Natural killer cell (primary cell): ENCODE measurements around the gene IFNL1. TPM values are rescaled to one million over a fixed set of nuclear protein-coding genes. Genes with fewer than 3 reads are reported as not detected.
A peak's percentile ranks its signal among the peaks of the same experiment; 100 is the strongest.

Experiments
- ATAC-seq, 3 donors: fragments of 150-1000 bp in 2 of 3; fragments of 200-7000 bp in 1 of 3; cut with Tn5 transposase; 1 replicate in 1 of 3; 2 replicates in 2 of 3; pipeline ENCODE4 v1.10.0; 2021; ENCODE audit warnings: mild to moderate bottlenecking in 2 of 3, moderate library complexity in 2 of 3
- DNase-seq, 2 donors: peaks; one replicate each; pipeline versions ENCODE4 v3.0.0 to v3.0.0-alpha.2; 2013 to 2021; ENCODE audit warnings: mixed read lengths in 1 of 2
- H3K27ac ChIP-seq: one replicate; pipeline ENCODE4 v1.5.1; 2013; ENCODE audit warnings: mild to moderate bottlenecking, low read length
- H3K27me3 ChIP-seq: one replicate; pipeline ENCODE4 v1.6.1; 2013; ENCODE audit warnings: low read length; ENCODE audit not compliant: control insufficient read depth, insufficient read depth
- H3K36me3 ChIP-seq: one replicate; pipeline ENCODE4 v1.6.1; 2013; ENCODE audit warnings: low read length; ENCODE audit not compliant: control insufficient read depth, insufficient read depth
- H3K4me1 ChIP-seq: one replicate; pipeline ENCODE4 v1.6.1; 2013; ENCODE audit warnings: low read length; ENCODE audit not compliant: control insufficient read depth, insufficient read depth
- H3K4me3 ChIP-seq: one replicate; pipeline ENCODE4 v1.5.1; 2013; ENCODE audit warnings: low read length
- H3K9me3 ChIP-seq: one replicate; pipeline ENCODE4 v1.6.1; 2013; ENCODE audit warnings: low read length; ENCODE audit not compliant: control insufficient read depth, insufficient read depth
- H3K27ac Mint-ChIP-seq, 2 donors: one replicate each; pipeline ENCODE4 v1.8.0; 2022; ENCODE audit warnings: mild to moderate bottlenecking in 2 of 2, mixed read lengths in 2 of 2, moderate library complexity in 1 of 2
- H3K27me3 Mint-ChIP-seq, 2 donors: one replicate each; pipeline ENCODE4 v1.8.0; 2022; ENCODE audit warnings: low read depth in 2 of 2, mixed read lengths in 2 of 2
- H3K36me3 Mint-ChIP-seq: one replicate; pipeline ENCODE4 v1.8.0; 2022; ENCODE audit warnings: mixed read lengths
- H3K4me1 Mint-ChIP-seq, 2 donors: one replicate each; pipeline ENCODE4 v1.8.0; 2022; ENCODE audit warnings: mixed read lengths in 2 of 2
- H3K4me3 Mint-ChIP-seq: one replicate; pipeline ENCODE4 v1.8.0; 2022; ENCODE audit warnings: mild to moderate bottlenecking, moderate library complexity, mixed read lengths
- H3K9me3 Mint-ChIP-seq, 2 donors: one replicate each; pipeline ENCODE4 v1.8.0; 2022; ENCODE audit warnings: mixed read lengths in 2 of 2
- CTCF ChIP-seq: fragments of 200-600 bp; IDR thresholded peaks from one replicate; pipeline ENCODE4 v1.8.0; 2022; ENCODE audit warnings: antibody characterized with exemption
- WGBS: methylation state at CpG from one replicate; pipeline ENCODE4 v1.1.7; 2013; ENCODE audit warnings: missing lambda C conversion rate; ENCODE audit not compliant: insufficient coverage; 5-methylcytosine and 5-hydroxymethylcytosine counted together
- intact Hi-C: fragments of 100-400 bp; cut with micrococcal nuclease; formaldehyde crosslinking; loops from one replicate; pipeline ENCODE4 v1.14.2; 2022
- total RNA-seq, 4 donors: library from RNA; stranded (reverse); fragments of 120-200 nt in 1 of 4; gene quantifications; one replicate each; pipeline versions ENCODE4 v1.2.3 to v1.2.4, GENCODE V29; 2013 to 2022

The IFNL1 gene
- total RNA-seq, 3 donors from 2014 or later (not counting 1 experiment from before 2014, with no cell fraction given), result 0.33 to 1.4 TPM; not detected in 1

- DNase-seq (no peak), ATAC-seq (no peak)
- no peaks in the 10 kb centered on the region for H3K9me3 Mint-ChIP-seq
- H3K27ac Mint-ChIP-seq, result peak overlapping the region; percentile 1 to 81
- H3K36me3 Mint-ChIP-seq, result no peaks in the 10 kb centered on the region
- no peaks in the 10 kb centered on the region for H3K27me3 ChIP-seq
- no peak overlapping the region for H3K27ac ChIP-seq
- WGBS, result 94% methylated on average over 4 of the region's 4 CpGs
- no peaks in the 10 kb centered on the region for H3K36me3 ChIP-seq
- no peaks in the 10 kb centered on the region for H3K9me3 ChIP-seq
- peak overlapping the region; percentile 51 for H3K4me3 Mint-ChIP-seq
- no peak for TF ChIP-seq CTCF
- H3K4me3 ChIP-seq, result no peak overlapping the region
- no peaks in the 10 kb centered on the region for H3K27me3 Mint-ChIP-seq
- intact Hi-C loops, result loop anchor here (5.0 kb wide), 1 partner anchor 45 kb away; the partner anchor contains the start of gene SAMD4B
- H3K4me1 Mint-ChIP-seq, result peaks cover 39 to 42% of the 10 kb centered on the region in 2 donors
- H3K4me1 ChIP-seq, result peaks cover 44% of the 10 kb centered on the region
Observed at GRCh38 chr19:39296906-39297305, 699 bp downstream of the IFNL1 start.

- DNase-seq (peak; percentile 80 to 81), ATAC-seq (peak; percentile 83 to 93 (median 91))
- no peaks in the 10 kb centered on the region for H3K36me3 ChIP-seq
- peak overlapping the region; percentile 41 for H3K4me3 ChIP-seq
- Mint-ChIP-seq H3K4me1 (peaks cover 39 to 47% of the 10 kb centered on the region in 2 donors), H3K27me3 (no peaks in the 10 kb centered on the region), H3K9me3 (no peaks in the 10 kb centered on the region), H3K4me3 (peak overlapping the region; percentile 86), H3K27ac (peak overlapping the region; percentile 80 to 81), H3K36me3 (no peaks in the 10 kb centered on the region)
- H3K27me3 ChIP-seq, result no peaks in the 10 kb centered on the region
- H3K4me1 ChIP-seq, result peaks cover 44% of the 10 kb centered on the region
- intact Hi-C loops, result loop anchor here (5.0 kb wide), 1 partner anchor 44 kb away; the partner anchor contains the start of gene SAMD4B
- TF ChIP-seq CTCF, result no peak
- H3K27ac ChIP-seq, result peak overlapping the region; percentile 66
- WGBS, result 15% methylated on average over 17 of the region's 17 CpGs
- no peaks in the 10 kb centered on the region for H3K9me3 ChIP-seq
Observed at GRCh38 chr19:39297931-39298634, 1.9 kb downstream of the IFNL1 start.

- Mint-ChIP-seq H3K4me3 (peak overlapping the region; percentile 86), H3K9me3 (no peaks in the 10 kb centered on the region), H3K36me3 (no peaks in the 10 kb centered on the region), H3K27me3 (no peaks in the 10 kb centered on the region), H3K4me1 (peaks cover 39 to 47% of the 10 kb centered on the region in 2 donors), H3K27ac (peak overlapping the region; percentile 80 to 81)
- no peaks in the 10 kb centered on the region for H3K36me3 ChIP-seq
- 28% methylated on average over 8 of the region's 9 CpGs for WGBS
- no peak for TF ChIP-seq CTCF
- H3K27me3 ChIP-seq, result no peaks in the 10 kb centered on the region
- H3K27ac ChIP-seq, result peak overlapping the region; percentile 66
- ATAC-seq, result peak; percentile 14 to 27 (median 25)
- no peaks in the 10 kb centered on the region for H3K9me3 ChIP-seq
- no peak overlapping the region for H3K4me3 ChIP-seq
- intact Hi-C loops, result loop anchor here (5.0 kb wide), 1 partner anchor 43 kb away; the partner anchor contains the start of gene SAMD4B
- H3K4me1 ChIP-seq, result peaks cover 44% of the 10 kb centered on the region
- DNase-seq, result peak in 1 of 2 donors; percentile 70
Observed at GRCh38 chr19:39299404-39299803, 3.2 kb downstream of the IFNL1 start.
